Omental fat pad (tissue), 4 donors: ENCODE measurements around the gene HLCS. TPM values are rescaled to one million over a fixed set of nuclear protein-coding genes. Genes with fewer than 3 reads are reported as not detected.
"Not testable (repeated sequence)": the region's sequence is repeated elsewhere in the genome, so short reads cannot be mapped to it uniquely, and the experiment has no call there.

Experiments
- ATAC-seq: fragments of 150-250 bp; one replicate; pipeline ENCODE4 v1.9.1; 2016; ENCODE audit warnings: mild to moderate bottlenecking, moderate library complexity; ENCODE audit not compliant: low FRiP score
- DNase-seq: peaks from one replicate; pipeline ENCODE4 v3.0.0-alpha.2; 2019; ENCODE audit warnings: low spot score
- total RNA-seq, 4 donors: library from RNA; depleted of rRNA; stranded (reverse); fragments of >200 nt; gene quantifications; one replicate each; pipeline ENCODE4 v1.1.0, GENCODE V29; 2016
- TF ChIP-seq, protein P1 (sequence below), 3 donors: fragments of 450-650 bp; IDR thresholded peaks; one replicate each; pipeline ENCODE4 v1.5.1; 2016 to 2017; ENCODE audit warnings: antibody characterized with exemption in 3 of 3, mild to moderate bottlenecking in 3 of 3, moderate library complexity in 2 of 3

The HLCS gene
- total RNA-seq, 4 donors from 2014 or later: 14.3 to 19.3 (median 17.6) TPM

DNA sequence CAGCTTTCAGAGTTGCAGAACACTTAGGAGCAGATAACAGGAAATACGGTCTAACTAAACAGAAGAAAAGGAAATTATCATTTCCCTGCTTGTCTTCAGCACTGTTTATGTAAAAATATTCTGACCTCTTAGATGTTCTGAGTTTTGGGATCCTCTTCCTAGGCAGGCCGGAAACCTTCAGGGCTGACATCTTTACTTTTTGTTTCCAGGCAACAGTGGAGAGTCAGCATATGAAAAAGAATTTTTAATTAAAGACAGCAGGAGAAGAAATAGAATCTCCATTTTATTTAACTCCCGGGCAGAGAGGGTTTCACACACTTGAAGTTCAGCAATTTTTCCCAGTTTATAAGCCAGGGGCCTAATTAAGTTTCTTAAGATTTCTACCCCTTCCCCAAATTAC lies 35.0 kb upstream of the HLCS start:
- DNase-seq (no peak), ATAC-seq (no peak)
- TF ChIP-seq, protein P1, sequence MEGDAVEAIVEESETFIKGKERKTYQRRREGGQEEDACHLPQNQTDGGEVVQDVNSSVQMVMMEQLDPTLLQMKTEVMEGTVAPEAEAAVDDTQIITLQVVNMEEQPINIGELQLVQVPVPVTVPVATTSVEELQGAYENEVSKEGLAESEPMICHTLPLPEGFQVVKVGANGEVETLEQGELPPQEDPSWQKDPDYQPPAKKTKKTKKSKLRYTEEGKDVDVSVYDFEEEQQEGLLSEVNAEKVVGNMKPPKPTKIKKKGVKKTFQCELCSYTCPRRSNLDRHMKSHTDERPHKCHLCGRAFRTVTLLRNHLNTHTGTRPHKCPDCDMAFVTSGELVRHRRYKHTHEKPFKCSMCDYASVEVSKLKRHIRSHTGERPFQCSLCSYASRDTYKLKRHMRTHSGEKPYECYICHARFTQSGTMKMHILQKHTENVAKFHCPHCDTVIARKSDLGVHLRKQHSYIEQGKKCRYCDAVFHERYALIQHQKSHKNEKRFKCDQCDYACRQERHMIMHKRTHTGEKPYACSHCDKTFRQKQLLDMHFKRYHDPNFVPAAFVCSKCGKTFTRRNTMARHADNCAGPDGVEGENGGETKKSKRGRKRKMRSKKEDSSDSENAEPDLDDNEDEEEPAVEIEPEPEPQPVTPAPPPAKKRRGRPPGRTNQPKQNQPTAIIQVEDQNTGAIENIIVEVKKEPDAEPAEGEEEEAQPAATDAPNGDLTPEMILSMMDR (IDR thresholded peaks at IDR 0.05): no peak

DNA sequence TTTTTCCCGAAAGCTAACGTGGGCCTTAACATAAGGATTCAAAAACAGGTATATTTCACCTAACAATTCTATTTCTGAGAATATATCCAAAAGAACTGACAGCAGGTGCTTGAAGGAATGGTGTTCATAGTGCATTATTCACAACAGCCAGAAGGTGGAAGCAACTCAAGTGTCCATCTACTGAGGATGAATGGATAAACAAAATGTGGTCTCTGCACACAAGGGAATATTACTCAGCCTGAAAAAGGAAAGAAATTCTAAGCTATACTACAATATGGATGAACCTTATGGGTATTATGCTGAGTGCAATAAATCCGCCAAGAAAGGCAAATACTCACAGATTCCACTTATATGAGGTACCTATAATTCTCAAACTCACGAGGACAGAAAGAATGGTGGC lies 33.9 kb upstream of the HLCS start:
- ATAC-seq (no peak), DNase-seq (no peak)
- TF ChIP-seq, protein P1 (IDR thresholded peaks at IDR 0.05): no peak

DNA sequence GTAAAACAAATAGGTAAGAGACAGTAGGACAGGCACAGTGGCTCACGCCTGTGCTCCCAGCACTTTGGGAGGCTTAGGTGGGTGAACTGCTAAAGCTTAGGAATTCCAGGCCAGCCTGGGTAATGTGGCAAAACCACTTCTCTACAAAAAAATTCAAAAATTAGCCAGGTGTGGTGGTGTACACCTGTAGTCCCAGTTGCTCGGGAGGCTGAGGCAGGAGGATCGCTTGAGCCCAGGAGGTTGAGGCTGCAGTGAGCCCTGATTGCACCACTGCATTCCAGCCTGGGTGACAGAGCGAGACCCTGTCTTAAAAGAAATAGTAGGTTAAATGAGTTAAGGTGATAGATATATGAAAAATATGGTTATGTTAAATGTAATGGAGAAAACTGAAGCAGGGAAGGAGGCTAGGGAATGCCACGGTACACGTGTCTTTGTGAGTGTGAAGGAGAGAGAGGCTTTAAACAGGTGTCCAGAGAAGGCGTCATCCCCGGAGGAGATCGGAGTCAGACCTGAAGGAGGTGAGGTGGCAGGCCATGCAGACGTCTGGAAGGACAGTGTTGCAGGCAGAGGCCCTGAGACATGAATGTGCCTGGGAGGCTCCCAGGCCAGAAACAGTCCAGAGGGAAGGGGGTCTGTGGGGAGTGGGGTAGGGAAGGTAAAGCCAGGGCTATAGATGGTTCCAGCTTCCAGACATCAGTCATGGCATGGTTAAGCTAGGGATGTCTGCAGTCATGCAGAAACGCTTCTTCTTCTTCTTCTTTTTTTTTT lies 32.8 kb upstream of the HLCS start:
- DNase-seq: no peak
- TF ChIP-seq, protein P1 (IDR thresholded peaks at IDR 0.05): no peak
- ATAC-seq: no peak

DNA sequence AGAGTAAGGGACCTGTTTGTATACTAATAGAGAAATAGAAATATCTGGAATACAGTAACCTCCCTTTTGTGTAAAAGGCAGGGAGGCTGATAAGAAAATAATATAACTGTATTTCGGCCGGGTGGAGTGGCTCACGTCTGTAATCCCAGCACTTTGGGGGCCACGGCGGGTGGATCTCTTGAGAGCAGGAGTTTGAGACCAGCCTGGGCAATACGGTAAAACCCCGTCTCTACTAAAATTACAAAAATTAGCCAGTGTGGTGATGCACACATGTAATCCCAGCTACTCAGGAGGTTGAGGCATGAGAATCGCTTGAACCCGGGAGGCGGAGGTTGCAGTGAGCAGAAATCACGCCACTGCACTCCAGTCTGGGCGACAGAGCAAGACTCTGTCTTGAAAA lies 28.8 kb upstream of the HLCS start:
- not testable (repeated sequence) for DNase-seq, ATAC-seq

DNA sequence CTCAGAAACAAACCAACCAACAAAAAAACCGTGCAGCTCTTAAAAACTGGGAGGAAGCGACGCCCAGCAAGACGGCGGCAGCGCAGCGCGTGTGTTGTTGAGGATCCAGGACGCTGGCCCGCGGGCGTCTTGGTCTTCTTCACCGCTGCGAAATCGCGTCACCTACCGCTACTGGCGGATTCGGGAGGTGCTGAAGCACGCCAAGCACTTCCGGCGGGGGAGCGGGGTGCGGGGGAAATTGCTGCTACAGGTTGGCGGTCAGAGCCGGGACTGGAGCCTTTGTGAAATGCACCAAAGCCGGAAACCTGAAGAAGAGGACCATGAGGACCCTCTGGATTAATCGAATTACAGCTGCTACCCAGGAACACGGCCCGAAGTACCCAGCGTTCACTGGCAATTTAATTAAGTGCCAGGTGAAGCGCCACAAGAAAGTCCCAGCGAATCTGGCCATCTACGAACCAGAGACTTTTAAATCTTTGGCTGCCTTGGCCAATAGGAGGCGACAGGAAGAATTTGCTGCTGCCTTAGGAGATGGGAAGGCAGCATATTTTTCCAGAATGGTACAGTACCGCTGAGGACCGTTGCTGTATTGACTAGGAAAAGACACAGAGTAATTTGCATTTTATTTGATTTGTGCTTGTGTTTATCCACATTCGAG lies 28.2 kb upstream of the HLCS start:
- TF ChIP-seq, protein P1 (IDR thresholded peaks at IDR 0.05): no peak
- no peak for DNase-seq
- ATAC-seq: no peak

DNA sequence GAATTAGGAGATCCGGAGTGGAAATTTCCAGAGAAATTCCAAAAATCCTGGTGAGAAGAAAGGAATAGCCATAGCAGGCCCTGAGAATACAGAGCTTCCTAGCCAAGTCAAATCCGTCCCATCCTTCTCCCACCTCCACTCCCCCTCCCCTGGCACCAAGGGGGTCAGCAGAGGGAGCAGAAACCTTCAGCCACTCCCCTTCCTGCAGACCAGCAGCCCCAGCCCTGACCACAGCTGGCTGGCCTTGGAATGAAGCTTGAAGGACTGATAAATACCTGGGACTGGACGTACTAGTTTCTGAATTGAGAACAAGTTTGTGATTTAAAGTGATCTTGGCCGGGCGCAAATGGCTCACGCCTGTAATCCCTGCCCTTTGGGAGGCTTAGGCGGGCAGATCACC lies 26.2 kb upstream of the HLCS start:
- no peak for DNase-seq
- no peak for ATAC-seq
- TF ChIP-seq, protein P1 (IDR thresholded peaks at IDR 0.05): no peak

DNA sequence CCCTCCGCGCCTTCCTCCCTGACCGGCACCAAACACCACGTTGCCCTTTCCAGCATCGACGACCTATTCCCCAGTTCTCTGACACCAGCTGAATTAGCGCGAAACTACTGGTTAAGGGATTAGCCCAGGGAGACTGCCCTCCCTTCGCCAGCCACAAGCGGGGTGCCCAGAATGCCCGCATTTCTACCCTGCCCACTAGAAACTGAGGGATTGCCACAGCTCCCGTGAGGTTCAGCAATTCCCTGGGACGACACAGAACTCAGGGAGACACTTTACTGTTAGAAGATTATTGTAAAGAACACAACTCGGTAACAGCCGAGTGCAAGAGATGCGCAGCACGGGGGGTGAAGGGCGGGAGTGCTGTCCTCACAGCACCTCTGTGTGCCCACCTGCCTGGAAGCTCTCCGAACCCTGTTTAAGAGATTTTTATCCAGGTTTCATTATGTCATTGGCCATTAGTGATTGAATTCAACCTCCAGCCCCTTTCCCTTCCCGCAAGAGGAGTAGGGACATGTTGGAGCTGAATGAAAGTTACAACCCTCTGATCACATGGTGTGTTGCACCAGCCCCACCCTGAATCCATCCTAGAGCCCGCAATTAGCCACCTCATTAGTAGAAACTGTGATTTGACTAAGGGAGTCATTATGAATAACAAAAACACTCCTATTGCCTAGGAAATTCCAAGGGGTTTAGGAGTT lies 24.2 kb upstream of the HLCS start:
- DNase-seq (no peak), ATAC-seq (no peak)
- TF ChIP-seq, protein P1 (IDR thresholded peaks at IDR 0.05): no peak
